Trophoblast cell (in vitro differentiated cells and primary cell): ENCODE data around the gene HACE1. TPM values are rescaled to one million over a fixed set of nuclear protein-coding genes. Genes with fewer than 3 reads are reported as not detected.
A peak's percentile ranks its signal among the peaks of the same experiment; 100 is the strongest.
"Not testable (repeated sequence)": the region's sequence is repeated elsewhere in the genome, so short reads cannot be mapped to it uniquely, and the experiment has no call there.

Experiments used
- DNase-seq, 2 donors: peaks; one replicate each; pipeline ENCODE4 v3.0.0-alpha.2; 2016
- H2AFZ ChIP-seq: 2 replicates; pipeline ENCODE4 v1.6.1; 2013; ENCODE audit warnings: low read length, moderate library complexity, mild to moderate bottlenecking; ENCODE audit not compliant: insufficient read depth, poor library complexity
- H2AK5ac ChIP-seq: 2 replicates; pipeline ENCODE4 v1.6.1; 2013; ENCODE audit warnings: mild to moderate bottlenecking, low read length
- H2BK120ac ChIP-seq: 2 replicates; pipeline ENCODE4 v1.6.1; 2013; ENCODE audit warnings: low read length, mild to moderate bottlenecking, moderate library complexity; ENCODE audit not compliant: insufficient read depth, poor library complexity
- H2BK12ac ChIP-seq: 2 replicates; pipeline ENCODE4 v1.6.1; 2013; ENCODE audit warnings: mild to moderate bottlenecking, low read length, moderate library complexity
- H2BK5ac ChIP-seq: 2 replicates; pipeline ENCODE4 v1.6.1; 2013; ENCODE audit warnings: low read length, low read depth, moderate library complexity, mild to moderate bottlenecking; ENCODE audit not compliant: poor library complexity
- H3K14ac ChIP-seq: 2 replicates; pipeline ENCODE4 v1.6.1; 2013; ENCODE audit warnings: mild to moderate bottlenecking, low read length
- H3K18ac ChIP-seq: 2 replicates; pipeline ENCODE4 v1.6.1; 2013; ENCODE audit warnings: mild to moderate bottlenecking, low read length
- H3K23ac ChIP-seq: 2 replicates; pipeline ENCODE4 v1.6.1; 2013; ENCODE audit warnings: low read length
- H3K27ac ChIP-seq: 2 replicates; pipeline ENCODE4 v1.5.1; 2013; ENCODE audit warnings: low read depth, mild to moderate bottlenecking, inconsistent platforms, low read length, moderate library complexity
- H3K27me3 ChIP-seq: 2 replicates; pipeline ENCODE4 v1.6.1; 2013; ENCODE audit warnings: inconsistent platforms, mild to moderate bottlenecking, low read length, moderate library complexity; ENCODE audit not compliant: insufficient read depth
- H3K36me3 ChIP-seq, 2 experiments: 1 replicate in 1 of 2; 2 replicates in 1 of 2; pipeline ENCODE4 v1.6.1; 2013; ENCODE audit warnings: low read length in 2 of 2, mild to moderate bottlenecking in 2 of 2, moderate library complexity in 1 of 2; ENCODE audit not compliant: insufficient read depth in 2 of 2, control insufficient read depth in 1 of 2
- H3K4ac ChIP-seq: 2 replicates; pipeline ENCODE4 v1.6.1; 2013; ENCODE audit warnings: low read depth, mild to moderate bottlenecking, low read length, moderate library complexity
- H3K4me1 ChIP-seq, 2 experiments: 1 replicate in 1 of 2; 2 replicates in 1 of 2; pipeline ENCODE4 v1.6.1; 2013; ENCODE audit warnings: low read length in 2 of 2, mild to moderate bottlenecking in 2 of 2, moderate library complexity in 1 of 2; ENCODE audit not compliant: insufficient read depth in 2 of 2, control insufficient read depth in 1 of 2
- H3K4me2 ChIP-seq: 2 replicates; pipeline ENCODE4 v1.6.1; 2013; ENCODE audit warnings: inconsistent platforms, mild to moderate bottlenecking, low read length, moderate library complexity
- H3K4me3 ChIP-seq: 2 replicates; pipeline ENCODE4 v1.5.1; 2013; ENCODE audit warnings: mild to moderate bottlenecking, low read depth, low read length, inconsistent platforms
- H3K79me1 ChIP-seq: one replicate; pipeline ENCODE4 v1.6.1; 2013; ENCODE audit warnings: low read length
- H3K79me2 ChIP-seq: 2 replicates; pipeline ENCODE4 v1.6.1; 2013; ENCODE audit warnings: low read length, mild to moderate bottlenecking; ENCODE audit not compliant: control insufficient read depth, insufficient read depth, poor library complexity
- H3K9ac ChIP-seq: 2 replicates; pipeline ENCODE4 v1.6.1; 2013; ENCODE audit warnings: mild to moderate bottlenecking, low read length
- H3K9me3 ChIP-seq: 2 replicates; pipeline ENCODE4 v1.6.1; 2013; ENCODE audit warnings: low read depth, mild to moderate bottlenecking, control low read depth, inconsistent platforms, low read length; ENCODE audit not compliant: insufficient read depth
- H4K12ac ChIP-seq: 2 replicates; pipeline ENCODE4 v1.6.1; 2013; ENCODE audit warnings: low read depth, mild to moderate bottlenecking, low read length, moderate library complexity
- H4K8ac ChIP-seq: 2 replicates; pipeline ENCODE4 v1.6.1; 2013; ENCODE audit warnings: low read depth, mild to moderate bottlenecking, low read length, moderate library complexity
- H4K91ac ChIP-seq: one replicate; pipeline ENCODE4 v1.6.1; 2013; ENCODE audit warnings: low read depth, mild to moderate bottlenecking, low read length, moderate library complexity
- WGBS: extraction: QIAGEN DNeasy Blood & Tissue Kit; methylation state at CpG from one replicate; pipeline ENCODE4 v1.1.7; 2013; ENCODE audit warnings: missing lambda C conversion rate; ENCODE audit not compliant: insufficient read length, insufficient coverage; ENCODE audit errors: extremely low coverage; 5-methylcytosine and 5-hydroxymethylcytosine counted together
- polyA plus RNA-seq: library from polyadenylated mRNA; stranded (reverse); fragments of 200-250 nt; gene quantifications from 2 replicates; pipeline ENCODE4 v1.2.3, GENCODE V29; 2013

HACE1 gene
- 7.4 and 8.3 TPM in 2 replicates for polyA plus RNA-seq

- no CpG with 5 or more reads among the region's 89 CpGs for WGBS
- Histone ChIP-seq H3K4me3 (peak within 1 kb of the TSS; percentile 96), H3K23ac (no peak within 1 kb of the TSS), H4K8ac (peak within 1 kb of the TSS; percentile 66), H2AK5ac (no peak within 1 kb of the TSS), H3K27me3 (no peaks in the 10 kb centered on the region), H2BK120ac (peak within 1 kb of the TSS; percentile 20), H3K4ac (peak within 1 kb of the TSS; percentile 60), H3K14ac (peak within 1 kb of the TSS; percentile 52), H2BK5ac (peak within 1 kb of the TSS; percentile 55), H3K4me1 (peaks cover 0 to 2% of the 10 kb centered on the region in 2 experiments), H3K36me3 (peaks cover 0 to 3% of the 10 kb centered on the region in 2 experiments), H2BK12ac (peak within 1 kb of the TSS; percentile 50), H3K9ac (peak within 1 kb of the TSS; percentile 88), H3K4me2 (peak within 1 kb of the TSS; percentile 94), H3K9me3 (no peaks in the 10 kb centered on the region), H2AFZ (peak within 1 kb of the TSS; percentile 82), H3K79me2 (peaks cover 5% of the 10 kb centered on the region), H3K27ac (peak within 1 kb of the TSS; percentile 59), H3K18ac (peak within 1 kb of the TSS; percentile 89), H3K79me1 (peaks cover 5% of the 10 kb centered on the region), H4K12ac (peak within 1 kb of the TSS; percentile 20), H4K91ac (peak within 1 kb of the TSS; percentile 46)
- DNase-seq, result peak; percentile 92 to 95
Measured at GRCh38 chr6:104859225-104860146, at the start of gene HACE1. TSS of gene HACE1 (minus strand) at chr6:104859919. CDS start at chr6:104859642, 277 bp downstream.

GRCh38 chr6:104908888-104909525 is 49.3 kb upstream of the HACE1 start:
- Histone ChIP-seq H3K79me2 (peaks cover 3% of the 10 kb centered on the region), H4K8ac (peak overlapping the region; percentile 58), H3K9me3 (no peaks in the 10 kb centered on the region), H2BK12ac (peak overlapping the region; percentile 89), H3K14ac (peak overlapping the region; percentile 71), H3K27me3 (no peaks in the 10 kb centered on the region), H3K18ac (no peak overlapping the region), H3K4me3 (no peak overlapping the region), H2BK5ac (peak overlapping the region; percentile 96), H3K4me2 (peak overlapping the region; percentile 39), H2AFZ (peak overlapping the region; percentile 35), H3K23ac (no peak overlapping the region), H3K9ac (no peak overlapping the region), H4K12ac (peak overlapping the region; percentile 20), H3K27ac (peak overlapping the region; percentile 76), H3K36me3 (no peaks in the 10 kb centered on the region), H4K91ac (peak overlapping the region; percentile 78), H3K4me1 (peaks cover 15 to 16% of the 10 kb centered on the region in 2 experiments), H3K79me1 (peaks cover 21% of the 10 kb centered on the region), H2BK120ac (peak overlapping the region; percentile 83), H3K4ac (peak overlapping the region; percentile 27), H2AK5ac (no peak overlapping the region)
- DNase-seq, result peak; percentile 50 to 92
- WGBS, result no CpG with 5 or more reads among the region's 2 CpGs

GRCh38 chr6:104908031-104908887 is 48.5 kb upstream of the HACE1 start:
- peak overlapping the region; percentile 35 for H2AFZ ChIP-seq
- peak overlapping the region; percentile 39 for H3K4me2 ChIP-seq
- H3K9me3 ChIP-seq, result no peaks in the 10 kb centered on the region
- H3K79me1 ChIP-seq, result peaks cover 21% of the 10 kb centered on the region
- H4K12ac ChIP-seq, result peak overlapping the region; percentile 1
- H3K4ac ChIP-seq, result peak overlapping the region; percentile 27
- H3K14ac ChIP-seq, result peak overlapping the region; percentile 71
- no CpG with 5 or more reads among the region's 6 CpGs for WGBS
- peak overlapping the region; percentile 76 for H3K27ac ChIP-seq
- H2BK120ac ChIP-seq, result peak overlapping the region; percentile 83
- DNase-seq, result peak; percentile 97 to 99
- H2BK5ac ChIP-seq, result peak overlapping the region; percentile 96
- H4K91ac ChIP-seq, result peak overlapping the region; percentile 78
- H4K8ac ChIP-seq, result peak overlapping the region; percentile 64
- peaks cover 3% of the 10 kb centered on the region for H3K79me2 ChIP-seq
- no peak overlapping the region for H3K9ac ChIP-seq
- no peaks in the 10 kb centered on the region for H3K36me3 ChIP-seq
- no peaks in the 10 kb centered on the region for H3K27me3 ChIP-seq
- peak overlapping the region; percentile 24 for H2AK5ac ChIP-seq
- H2BK12ac ChIP-seq, result peak overlapping the region; percentile 89
- H3K23ac ChIP-seq, result no peak overlapping the region
- H3K4me3 ChIP-seq, result no peak overlapping the region
- peaks cover 15 to 16% of the 10 kb centered on the region in 2 experiments for H3K4me1 ChIP-seq
- peak overlapping the region; percentile 40 for H3K18ac ChIP-seq

GRCh38 chr6:104898893-104899292 is 39.2 kb upstream of the HACE1 start:
- H3K79me1 ChIP-seq, H3K4me2 ChIP-seq, H3K27me3 ChIP-seq, H4K12ac ChIP-seq, H2BK5ac ChIP-seq, H2BK120ac ChIP-seq, H3K23ac ChIP-seq, H3K4ac ChIP-seq, H3K27ac ChIP-seq, H2BK12ac ChIP-seq, H3K9ac ChIP-seq, H3K9me3 ChIP-seq, H3K79me2 ChIP-seq, H2AK5ac ChIP-seq, H4K8ac ChIP-seq, H3K4me1 ChIP-seq, H3K36me3 ChIP-seq, H3K4me3 ChIP-seq, H3K18ac ChIP-seq, H3K14ac ChIP-seq, H2AFZ ChIP-seq, H4K91ac ChIP-seq: not testable (repeated sequence)
- peak; percentile 72 to 80 for DNase-seq
- no CpG with 5 or more reads among the region's 7 CpGs for WGBS
